Gastrocnemius medialis (tissue), 4 donors: Measurements from ENCODE around the gene PAGE1.

Experiments
- CTCF ChIP-seq, 5 experiments: fragments of 450-650 bp in 3 of 5; fragments of 200-600 bp in 2 of 5; sonication (generic) in 2 of 5; IDR thresholded peaks in 4 of 5; conservative IDR thresholded peaks in 1 of 5; 1 replicate in 4 of 5; 2 replicates in 1 of 5; pipeline ENCODE4 v1.5.1; 2016 to 2019; ENCODE audit warnings: antibody characterized with exemption in 5 of 5, mild to moderate bottlenecking in 3 of 5, moderate library complexity in 3 of 5
- POLR2A ChIP-seq, 2 donors: fragments of 450-650 bp; IDR thresholded peaks; one replicate each; pipeline ENCODE4 v1.6.1; 2017; ENCODE audit warnings: antibody characterized with exemption in 2 of 2, mild to moderate bottlenecking in 2 of 2, moderate library complexity in 2 of 2

DNA sequence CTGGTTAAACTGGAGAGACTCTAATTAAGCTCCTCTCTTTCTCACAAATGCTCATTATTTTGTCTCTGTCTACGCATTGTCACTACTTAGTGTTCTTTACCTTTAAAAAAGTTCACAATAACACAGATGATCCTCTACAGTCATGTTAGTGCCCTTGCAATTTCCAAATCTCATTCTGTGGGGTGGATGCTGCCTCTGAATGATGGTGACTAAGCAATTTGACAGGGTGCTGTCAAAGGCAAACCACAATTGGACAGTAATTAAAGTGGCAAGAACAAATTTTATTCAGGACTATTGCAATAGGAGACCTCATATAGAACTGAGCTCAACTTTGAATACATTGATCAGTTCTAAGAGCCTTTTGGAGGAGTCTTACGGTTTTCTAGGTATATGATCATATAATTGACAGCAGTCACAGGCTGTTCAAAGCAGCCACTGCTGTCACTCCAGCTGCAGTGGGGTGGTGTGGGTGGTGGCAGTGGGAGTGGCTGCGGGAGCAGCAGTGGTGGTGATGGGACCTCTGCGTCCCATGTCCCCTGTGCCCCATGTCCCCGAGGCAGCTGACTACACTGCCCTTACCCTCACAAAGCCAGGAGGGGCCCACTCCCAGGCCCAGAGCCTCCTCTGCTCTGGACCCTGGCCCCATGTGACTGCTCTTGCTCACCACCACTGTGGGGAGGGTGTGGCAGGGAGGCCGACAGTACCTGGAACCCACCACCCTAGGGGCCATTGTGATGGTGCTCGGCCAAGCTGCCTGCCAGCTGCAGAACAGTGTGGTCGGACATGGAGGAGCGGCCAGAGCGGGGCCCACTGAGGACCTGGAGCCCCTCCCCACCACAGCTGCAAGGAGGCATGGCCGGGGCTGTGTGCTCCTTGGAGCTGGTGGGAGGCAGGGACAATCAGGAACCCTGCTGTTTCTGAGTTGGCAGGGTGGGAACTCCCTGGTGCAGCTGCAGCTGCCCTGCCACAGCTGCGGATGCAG is 30.4 kb upstream of the PAGE1 start:
- no peak for TF ChIP-seq CTCF (IDR thresholded peaks at IDR 0.05 in 4 of 5, conservative IDR thresholded peaks at IDR 0.05 in 1 of 5)
- TF ChIP-seq POLR2A (IDR thresholded peaks at IDR 0.05) = peak in 1 of 2 donors; percentile 30
